Mucosa of rectum (tissue), 2 donors: ENCODE data around the gene ZCCHC7.

Experiments used
- H3K27ac ChIP-seq, 2 donors: one replicate each; pipeline ENCODE4 v1.7.0; 2013; ENCODE audit warnings: inconsistent platforms in 2 of 2, low read depth in 2 of 2, low read length in 2 of 2
- H3K27me3 ChIP-seq, 2 donors: one replicate each; pipeline ENCODE4 v1.7.0; 2013; ENCODE audit warnings: low read length in 2 of 2; ENCODE audit not compliant: control insufficient read depth in 2 of 2, insufficient read depth in 2 of 2
- H3K36me3 ChIP-seq, 2 donors: one replicate each; pipeline ENCODE4 v1.7.0; 2013; ENCODE audit warnings: low read length in 2 of 2; ENCODE audit not compliant: control insufficient read depth in 2 of 2, insufficient read depth in 2 of 2
- H3K4me1 ChIP-seq, 2 donors: one replicate each; pipeline ENCODE4 v1.7.0; 2013; ENCODE audit warnings: low read length in 2 of 2, mild to moderate bottlenecking in 1 of 2; ENCODE audit not compliant: control insufficient read depth in 2 of 2, insufficient read depth in 2 of 2
- H3K4me3 ChIP-seq, 2 donors: one replicate each; pipeline ENCODE4 v1.7.0; 2013; ENCODE audit warnings: low read length in 2 of 2
- H3K9ac ChIP-seq, 2 donors: one replicate each; pipeline ENCODE4 v1.7.0; 2013; ENCODE audit warnings: low read length in 2 of 2, low read depth in 1 of 2, mild to moderate bottlenecking in 1 of 2
- H3K9me3 ChIP-seq, 2 donors: one replicate each; pipeline ENCODE4 v1.7.0; 2013; ENCODE audit warnings: low read length in 2 of 2; ENCODE audit not compliant: control insufficient read depth in 2 of 2
- donor health status: healthy.
- donor health status: Normal muscosa, but diverticular disease.

Gene ZCCHC7

GRCh38 chr9:37218800-37219425 lies 98.5 kb downstream of the ZCCHC7 start:
- no peaks in the 10 kb centered on the region for H3K36me3 ChIP-seq

DNA sequence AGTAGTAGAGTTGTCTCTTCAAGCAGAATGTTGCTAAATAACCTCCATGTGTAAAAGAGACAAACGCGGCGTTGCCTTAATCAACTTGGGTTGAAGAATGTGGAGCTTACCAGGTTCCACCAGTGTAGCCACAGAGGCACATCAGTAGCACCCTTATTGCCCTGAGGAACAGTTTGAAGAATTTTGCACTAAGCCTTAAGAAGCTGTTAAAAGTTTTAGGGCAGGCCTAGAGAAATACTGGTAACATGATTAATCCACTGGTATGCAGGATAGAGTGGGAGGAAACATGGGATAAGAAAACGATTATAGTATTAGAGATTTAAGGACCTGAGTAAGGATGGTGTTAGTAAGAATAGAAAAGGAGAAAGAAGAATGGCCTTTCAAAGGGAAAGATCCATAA lies 100.6 kb downstream of the ZCCHC7 start:
- H3K9ac ChIP-seq = no peak overlapping the region
- H3K4me3 ChIP-seq = no peak overlapping the region
- H3K4me1 ChIP-seq = no peaks in the 10 kb centered on the region
- H3K36me3 ChIP-seq = no peaks in the 10 kb centered on the region
- H3K27ac ChIP-seq = no peak overlapping the region
- no peaks in the 10 kb centered on the region for H3K9me3 ChIP-seq
- H3K27me3 ChIP-seq = no peaks in the 10 kb centered on the region

More at GRCh38 chr9:37218800-37219425, 98.5 kb downstream of the ZCCHC7 start:
- H3K27ac ChIP-seq = no peak overlapping the region
- H3K9me3 ChIP-seq = no peaks in the 10 kb centered on the region
- no peak overlapping the region for H3K9ac ChIP-seq
- no peaks in the 10 kb centered on the region for H3K27me3 ChIP-seq
- H3K4me3 ChIP-seq = no peak overlapping the region
- H3K4me1 ChIP-seq = no peaks in the 10 kb centered on the region

DNA sequence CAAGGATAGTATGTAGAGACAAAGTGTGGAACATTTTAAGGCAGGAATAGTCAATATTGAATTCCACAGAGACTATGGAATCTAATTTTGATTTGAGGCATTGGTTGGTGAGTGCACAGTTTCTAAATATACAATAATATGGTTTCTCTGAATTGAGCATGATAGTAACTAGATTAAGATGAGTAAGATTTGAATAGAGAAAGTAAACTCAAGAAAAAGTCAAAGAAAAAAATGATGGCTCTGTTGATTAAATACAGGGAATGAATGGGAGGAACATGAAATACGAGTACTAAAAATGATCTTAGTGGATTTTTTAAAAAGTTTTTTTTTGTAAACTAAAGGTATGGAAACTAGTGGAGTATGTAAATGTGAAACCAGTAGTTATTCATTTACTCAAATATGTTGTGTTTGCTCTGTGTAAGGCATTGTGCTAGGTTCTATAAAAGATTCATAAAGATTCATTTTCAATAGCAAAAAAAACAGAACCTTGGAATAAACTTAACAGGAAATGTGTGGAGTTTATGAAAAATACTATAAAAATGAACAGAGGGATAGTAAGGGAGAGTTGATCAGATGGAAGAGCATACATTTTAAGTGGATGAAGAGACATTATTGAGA lies 101.2 kb downstream of the ZCCHC7 start:
- H3K4me1 ChIP-seq = no peaks in the 10 kb centered on the region
- no peak overlapping the region for H3K27ac ChIP-seq
- no peak overlapping the region for H3K9ac ChIP-seq
- H3K36me3 ChIP-seq = no peaks in the 10 kb centered on the region
- no peak overlapping the region for H3K4me3 ChIP-seq
- H3K9me3 ChIP-seq = no peaks in the 10 kb centered on the region
- no peaks in the 10 kb centered on the region for H3K27me3 ChIP-seq

- no peaks in the 10 kb centered on the region for H3K36me3 ChIP-seq
- H3K9me3 ChIP-seq = no peaks in the 10 kb centered on the region
- no peak overlapping the region for H3K9ac ChIP-seq
- H3K27ac ChIP-seq = no peak overlapping the region
- H3K4me3 ChIP-seq = no peak overlapping the region
- H3K27me3 ChIP-seq = no peaks in the 10 kb centered on the region
- H3K4me1 ChIP-seq = no peaks in the 10 kb centered on the region
These were observed 109.1 kb downstream of the ZCCHC7 start for GRCh38 chr9:37229455-37229854.

GRCh38 chr9:37229882-37230482 lies 109.6 kb downstream of the ZCCHC7 start:
- H3K9me3 ChIP-seq = no peaks in the 10 kb centered on the region
- H3K27me3 ChIP-seq = no peaks in the 10 kb centered on the region
- no peak overlapping the region for H3K9ac ChIP-seq
- H3K36me3 ChIP-seq = no peaks in the 10 kb centered on the region
- H3K4me3 ChIP-seq = no peak overlapping the region
- H3K27ac ChIP-seq = no peak overlapping the region
- H3K4me1 ChIP-seq = no peaks in the 10 kb centered on the region

GRCh38 chr9:37236822-37237221 lies 116.4 kb downstream of the ZCCHC7 start:
- no peak overlapping the region for H3K9ac ChIP-seq

GRCh38 chr9:37238122-37238521 lies 117.7 kb downstream of the ZCCHC7 start:
- H3K9me3 ChIP-seq = no peaks in the 10 kb centered on the region

More at GRCh38 chr9:37236822-37237221, 116.4 kb downstream of the ZCCHC7 start:
- Histone ChIP-seq H3K4me1 (no peaks in the 10 kb centered on the region), H3K4me3 (no peak overlapping the region), H3K9me3 (no peaks in the 10 kb centered on the region), H3K36me3 (no peaks in the 10 kb centered on the region), H3K27ac (no peak overlapping the region), H3K27me3 (no peaks in the 10 kb centered on the region)

GRCh38 chr9:37239224-37239859 lies 119.0 kb downstream of the ZCCHC7 start:
- no peaks in the 10 kb centered on the region for H3K9me3 ChIP-seq
- H3K27ac ChIP-seq = no peak overlapping the region
- H3K36me3 ChIP-seq = no peaks in the 10 kb centered on the region
- H3K4me3 ChIP-seq = no peak overlapping the region
- H3K9ac ChIP-seq = no peak overlapping the region
- H3K4me1 ChIP-seq = no peaks in the 10 kb centered on the region
- no peaks in the 10 kb centered on the region for H3K27me3 ChIP-seq

More at GRCh38 chr9:37238122-37238521, 117.7 kb downstream of the ZCCHC7 start:
- no peaks in the 10 kb centered on the region for H3K4me1 ChIP-seq
- no peak overlapping the region for H3K4me3 ChIP-seq
- H3K36me3 ChIP-seq = no peaks in the 10 kb centered on the region
- H3K9ac ChIP-seq = no peak overlapping the region
- no peak overlapping the region for H3K27ac ChIP-seq
- no peaks in the 10 kb centered on the region for H3K27me3 ChIP-seq

GRCh38 chr9:37239921-37240320 lies 119.5 kb downstream of the ZCCHC7 start:
- H3K27me3 ChIP-seq = no peaks in the 10 kb centered on the region
- no peaks in the 10 kb centered on the region for H3K4me1 ChIP-seq
- no peak overlapping the region for H3K27ac ChIP-seq
- H3K36me3 ChIP-seq = no peaks in the 10 kb centered on the region
- H3K9me3 ChIP-seq = no peaks in the 10 kb centered on the region
- no peak overlapping the region for H3K4me3 ChIP-seq
- no peak overlapping the region for H3K9ac ChIP-seq

DNA sequence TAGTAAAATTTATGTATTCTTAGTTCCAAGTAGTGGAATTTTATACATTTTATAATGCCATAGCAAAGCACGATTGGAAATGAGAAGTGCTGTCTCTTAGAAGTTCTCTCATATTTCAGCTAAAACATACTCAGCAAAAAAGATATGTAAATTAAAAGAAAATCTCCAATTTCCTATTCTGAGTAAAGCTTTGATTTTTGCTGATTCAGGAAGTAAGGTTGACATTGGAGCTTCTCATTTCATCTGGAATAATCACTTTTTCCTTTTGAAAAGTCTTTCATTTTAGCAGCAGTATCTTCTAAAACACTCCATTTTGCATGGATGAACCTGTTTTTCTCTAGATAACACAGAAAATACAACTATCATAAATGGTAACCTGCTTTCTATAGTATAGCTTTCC lies 121.0 kb downstream of the ZCCHC7 start:
- Histone ChIP-seq H3K9me3 (no peaks in the 10 kb centered on the region), H3K4me3 (no peak overlapping the region), H3K36me3 (no peaks in the 10 kb centered on the region), H3K27me3 (no peaks in the 10 kb centered on the region), H3K4me1 (no peaks in the 10 kb centered on the region), H3K27ac (no peak overlapping the region), H3K9ac (no peak overlapping the region)
